Endodermal cell (in vitro differentiated cells): ENCODE results near the gene FOXE3. TPM values are rescaled to one million over a fixed set of nuclear protein-coding genes. Genes with fewer than 3 reads are reported as not detected.

Experiments
- DNase-seq: peaks from one replicate; pipeline ENCODE4 v3.0.0-alpha.2; 2017
- H3K27ac ChIP-seq: 2 replicates; pipeline ENCODE4 v1.5.1; 2013; ENCODE audit warnings: mild to moderate bottlenecking, low read depth, low read length, moderate library complexity
- H3K27me3 ChIP-seq: 2 replicates; pipeline ENCODE4 v1.6.1; 2013; ENCODE audit warnings: mild to moderate bottlenecking, low read length, moderate library complexity; ENCODE audit not compliant: insufficient read depth, control insufficient read depth, poor library complexity, severe bottlenecking
- H3K36me3 ChIP-seq: 2 replicates; pipeline ENCODE4 v1.7.0; 2013; ENCODE audit warnings: mild to moderate bottlenecking, low read length, moderate library complexity; ENCODE audit not compliant: control insufficient read depth, insufficient read depth
- H3K4me1 ChIP-seq: one replicate; pipeline ENCODE4 v1.7.0; 2013; ENCODE audit warnings: low read length; ENCODE audit not compliant: control insufficient read depth, insufficient read depth
- H3K4me3 ChIP-seq: 2 replicates; pipeline ENCODE4 v1.5.1; 2013; ENCODE audit warnings: mild to moderate bottlenecking, low read length, moderate library complexity
- H3K9ac ChIP-seq: 2 replicates; pipeline ENCODE4 v1.6.1; 2013; ENCODE audit warnings: mild to moderate bottlenecking, low read length, moderate library complexity; ENCODE audit not compliant: poor library complexity, severe bottlenecking; ENCODE audit errors: extremely low read depth
- H3K9me3 ChIP-seq: 2 replicates; pipeline ENCODE4 v1.6.1; 2013; ENCODE audit warnings: mild to moderate bottlenecking, low read length, moderate library complexity; ENCODE audit not compliant: control insufficient read depth
- H3K27ac Mint-ChIP-seq: 2 replicates; pipeline ENCODE4 v1.8.0; 2020; ENCODE audit warnings: mixed read lengths
- H3K27me3 Mint-ChIP-seq: 2 replicates; pipeline ENCODE4 v1.8.0; 2021; ENCODE audit warnings: mild to moderate bottlenecking, mixed read lengths; ENCODE audit not compliant: insufficient read depth
- H3K36me3 Mint-ChIP-seq: 2 replicates; pipeline ENCODE4 v1.8.0; 2020; ENCODE audit warnings: low read depth, mixed read lengths
- H3K4me1 Mint-ChIP-seq: 2 replicates; pipeline ENCODE4 v1.8.0; 2020; ENCODE audit warnings: mixed read lengths
- H3K4me3 Mint-ChIP-seq: 2 replicates; pipeline ENCODE4 v1.8.0; 2020; ENCODE audit warnings: mild to moderate bottlenecking, moderate library complexity, mixed read lengths
- H3K9me3 Mint-ChIP-seq: 2 replicates; pipeline ENCODE4 v1.8.0; 2020; ENCODE audit warnings: mild to moderate bottlenecking, mixed read lengths
- CTCF ChIP-seq: fragments of 200-600 bp; sonication (generic); conservative IDR thresholded peaks from 2 replicates; pipeline ENCODE4 v1.5.0; 2021; ENCODE audit warnings: antibody characterized with exemption, mild to moderate bottlenecking
- WGBS, 2 experiments: methylation state at CpG; one replicate each; pipeline versions ENCODE4 v1.1.5 to v1.1.7; 2013; ENCODE audit warnings: missing lambda C conversion rate in 2 of 2, mixed read lengths in 1 of 2; ENCODE audit not compliant: insufficient coverage in 1 of 2, insufficient read length in 1 of 2; 5-methylcytosine and 5-hydroxymethylcytosine counted together
- total RNA-seq, 2 donors: library from RNA; stranded (reverse); fragmentation: NEBNext Ultra II Directional in 1 of 2; extraction: Animal tissue kit (Norgen Biotek cat#: 25700) in 1 of 2; gene quantifications; 2 replicates in 1 of 2; 3 replicates in 1 of 2; pipeline ENCODE4 v1.2.1, GENCODE V29; 2021

The FOXE3 gene
- total RNA-seq, 2 donors from 2014 or later, result not detected

DNA sequence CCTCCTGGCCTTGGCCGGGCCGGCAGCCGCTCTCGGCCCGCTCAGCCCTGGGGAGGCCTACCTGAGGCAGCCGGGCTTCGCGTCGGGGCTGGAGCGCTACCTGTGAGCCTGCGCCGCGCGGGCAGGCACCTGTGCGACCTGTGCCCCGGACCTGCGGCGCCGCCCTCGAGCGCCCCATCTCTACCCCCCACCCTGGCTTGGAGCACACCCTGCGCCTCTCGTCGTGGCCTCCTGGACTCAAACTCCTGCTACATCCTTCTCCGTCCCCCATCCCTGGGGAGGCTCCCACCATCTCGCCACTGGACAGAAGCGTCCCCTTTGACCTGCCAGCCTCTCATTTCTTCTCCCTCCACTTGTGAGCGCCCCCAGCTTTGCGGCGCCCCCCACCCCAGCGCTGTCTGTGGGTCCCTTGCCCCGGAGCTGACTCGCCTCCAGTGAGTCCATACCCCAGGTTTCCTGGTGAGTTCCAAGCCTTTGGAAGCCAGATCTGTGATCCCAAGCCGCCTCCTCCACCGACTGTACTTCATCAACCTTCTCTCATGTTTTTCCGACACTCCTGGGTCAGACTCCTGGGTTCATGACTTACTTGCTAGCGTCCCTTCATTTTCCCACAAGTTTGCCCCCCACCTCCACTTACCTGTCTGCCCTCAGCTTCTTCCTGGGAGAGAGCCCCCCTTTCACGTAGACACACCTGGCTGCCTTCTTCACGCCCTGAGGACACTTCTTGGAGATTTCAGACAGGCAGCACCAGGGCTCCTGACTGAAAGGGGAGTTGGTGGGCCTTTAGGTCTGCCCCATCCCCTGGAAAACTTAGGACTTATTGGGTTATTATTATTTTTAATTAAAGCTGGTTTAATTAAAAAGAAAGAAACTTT, 1.3 kb downstream of the FOXE3 start:
- Mint-ChIP-seq H3K27me3 (peaks cover 89% of the 10 kb centered on the region), H3K4me3 (peak overlapping the region; percentile 40)
- DNase-seq, result peak; percentile 69

GRCh38 chr1:47418122-47418521, 2.0 kb downstream of the FOXE3 start:
- Histone ChIP-seq H3K4me3 (no peak overlapping the region), H3K9me3 (no peaks in the 10 kb centered on the region), H3K9ac (no peak overlapping the region), H3K27me3 (peaks cover 87% of the 10 kb centered on the region), H3K4me1 (no peaks in the 10 kb centered on the region), H3K27ac (no peak overlapping the region), H3K36me3 (no peaks in the 10 kb centered on the region)
- peaks cover 88% of the 10 kb centered on the region for H3K27me3 Mint-ChIP-seq
- no peaks in the 10 kb centered on the region for H3K36me3 Mint-ChIP-seq
- WGBS, 2 experiments, result 80 to 82% methylated on average over 1 to 2 of the region's 2 CpGs
- H3K27ac Mint-ChIP-seq, result no peak overlapping the region
- no peak for TF ChIP-seq CTCF
- no peaks in the 10 kb centered on the region for H3K9me3 Mint-ChIP-seq
- no peak for DNase-seq
- no peak overlapping the region for H3K4me3 Mint-ChIP-seq
- H3K4me1 Mint-ChIP-seq, result no peaks in the 10 kb centered on the region

More for the DNA sequence above, 1.3 kb downstream of the FOXE3 start:
- no peak overlapping the region for H3K4me3 ChIP-seq
- no peak overlapping the region for H3K27ac Mint-ChIP-seq
- H3K9ac ChIP-seq, result no peak overlapping the region
- no peaks in the 10 kb centered on the region for H3K9me3 ChIP-seq
- no peak for TF ChIP-seq CTCF
- H3K36me3 ChIP-seq, result no peaks in the 10 kb centered on the region
- H3K27ac ChIP-seq, result no peak overlapping the region
- H3K9me3 Mint-ChIP-seq, result no peaks in the 10 kb centered on the region
- 30 to 35% methylated on average over 24 to 39 of the region's 39 CpGs for WGBS, 2 experiments
- H3K27me3 ChIP-seq, result peaks cover 94% of the 10 kb centered on the region
- H3K36me3 Mint-ChIP-seq, result no peaks in the 10 kb centered on the region
- no peaks in the 10 kb centered on the region for H3K4me1 ChIP-seq
- H3K4me1 Mint-ChIP-seq, result no peaks in the 10 kb centered on the region

DNA sequence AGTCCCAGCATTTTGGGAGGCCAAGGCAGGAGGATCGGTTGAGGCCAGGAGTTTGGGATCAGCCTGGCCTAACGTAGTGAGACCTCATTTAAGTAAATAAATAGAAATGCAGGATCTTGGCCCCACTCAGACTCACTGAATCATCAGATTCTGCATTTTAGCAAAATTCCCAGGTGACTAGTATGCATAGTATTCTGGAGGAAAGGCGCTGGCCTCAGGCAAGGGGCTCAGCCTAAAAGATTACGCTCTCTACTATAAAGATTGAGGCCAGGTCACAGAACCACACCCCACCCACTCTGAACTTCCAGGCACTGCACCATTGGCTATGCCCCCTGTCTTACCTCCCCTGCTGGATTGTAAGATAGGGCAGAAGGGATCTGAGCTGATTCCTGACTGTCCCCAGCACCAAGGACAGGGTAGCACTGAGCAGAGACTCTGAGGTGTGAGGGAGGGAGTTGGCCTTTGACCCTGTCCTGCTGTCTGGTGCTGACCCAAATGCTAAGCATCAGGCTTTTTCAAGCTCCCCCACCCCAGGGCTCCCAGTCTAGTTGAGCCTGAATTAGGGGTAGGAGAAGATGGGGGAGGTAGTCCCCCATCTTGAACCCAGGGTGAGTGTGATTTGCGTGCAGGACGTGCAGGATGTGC, 2.7 kb downstream of the FOXE3 start:
- Histone ChIP-seq H3K27me3 (peaks cover 80% of the 10 kb centered on the region), H3K27ac (no peak overlapping the region), H3K4me1 (no peaks in the 10 kb centered on the region), H3K4me3 (no peak overlapping the region), H3K9me3 (no peaks in the 10 kb centered on the region), H3K9ac (no peak overlapping the region), H3K36me3 (no peaks in the 10 kb centered on the region)
- H3K4me1 Mint-ChIP-seq, result no peaks in the 10 kb centered on the region
- no peak overlapping the region for H3K4me3 Mint-ChIP-seq
- WGBS, 2 experiments, result 83 to 87% methylated on average over 3 to 6 of the region's 6 CpGs
- no peak for DNase-seq
- no peak overlapping the region for H3K27ac Mint-ChIP-seq
- TF ChIP-seq CTCF, result no peak
- peaks cover 83% of the 10 kb centered on the region for H3K27me3 Mint-ChIP-seq
- no peaks in the 10 kb centered on the region for H3K9me3 Mint-ChIP-seq
- H3K36me3 Mint-ChIP-seq, result no peaks in the 10 kb centered on the region
